ENCODE measurements around the gene JAZF1.
"Not testable (repeated sequence)": the region's sequence is repeated elsewhere in the genome, so short reads cannot be mapped to it uniquely, and the experiment has no call there.

JAZF1 gene

DNA sequence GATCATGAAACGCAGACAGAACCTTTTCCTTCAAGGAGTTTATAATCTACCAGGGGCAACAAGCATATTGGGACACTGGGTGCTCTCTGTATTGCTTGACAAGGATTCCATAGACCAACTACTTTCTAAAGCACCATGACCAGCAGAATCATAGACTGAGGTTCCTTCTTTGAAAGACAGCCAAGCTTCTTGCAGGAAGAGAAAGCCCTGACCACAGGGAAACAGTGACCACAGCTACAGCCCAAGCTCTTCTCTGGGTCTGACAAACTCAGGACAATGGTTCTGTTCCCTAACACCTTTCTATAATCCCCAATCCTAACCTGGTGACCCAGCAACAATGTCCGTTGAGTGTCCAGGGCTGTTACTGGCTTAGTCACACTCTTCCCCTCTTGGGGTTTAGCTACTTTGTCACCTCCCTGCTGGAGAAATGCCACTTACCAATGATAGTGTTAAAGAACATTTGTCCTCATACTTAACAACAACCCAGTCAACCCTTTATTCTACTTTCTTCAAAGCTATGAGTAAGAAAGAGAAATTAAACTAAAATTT is 155.7 kb downstream of the JAZF1 start:
- Mint-ChIP-seq H3K4me1 (peaks cover 40% of the 10 kb centered on the region), H3K36me3 (peaks cover 5% of the 10 kb centered on the region), H3K9me3 (no peaks in the 10 kb centered on the region), H3K27ac (no peak overlapping the region), H3K4me3 (no peak overlapping the region)
- no peak for DNase-seq (ENCODE audit: low spot score in 2 of 2)
- no peak for ATAC-seq

- DNase-seq (ENCODE audit: low spot score in 2 of 2) = peak; percentile 16 to 65
- H3K4me3 Mint-ChIP-seq = no peak overlapping the region
- H3K9me3 Mint-ChIP-seq = no peaks in the 10 kb centered on the region
- peaks cover 44% of the 10 kb centered on the region for H3K4me1 Mint-ChIP-seq
- peaks cover 5% of the 10 kb centered on the region for H3K36me3 Mint-ChIP-seq
- H3K27ac Mint-ChIP-seq = no peak overlapping the region
- ATAC-seq = peak; percentile 84
These were observed 160.2 kb downstream of the JAZF1 start for GRCh38 chr7:28020302-28020940.

DNA sequence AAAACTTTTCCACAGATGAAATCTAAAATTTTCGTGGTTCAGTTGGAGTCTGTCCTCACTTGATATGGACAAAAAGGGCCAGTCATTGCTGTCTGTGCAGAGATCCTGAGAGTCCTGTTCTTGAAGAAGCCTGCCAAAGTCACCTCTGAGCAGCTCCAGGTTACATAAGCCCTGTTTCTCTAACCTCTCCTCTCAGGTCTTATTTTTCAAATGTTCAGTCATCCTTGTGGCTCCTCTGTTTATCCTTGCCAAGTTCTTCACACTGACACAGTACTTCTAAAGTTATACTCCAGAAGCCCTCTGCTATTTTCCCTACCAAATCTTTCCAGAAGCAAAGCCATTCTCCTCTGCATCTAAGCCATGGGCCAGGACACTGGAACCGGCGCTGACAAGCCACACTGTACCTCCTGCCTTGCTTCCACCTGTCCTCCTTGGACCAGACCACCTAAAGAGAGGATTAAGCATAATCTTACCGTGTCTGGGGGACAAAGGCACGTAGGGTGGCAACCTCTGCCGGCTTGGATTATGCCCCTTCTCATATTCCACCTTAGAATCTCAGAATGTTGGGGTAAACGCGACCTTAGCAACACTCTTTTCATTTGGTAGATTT is 161.6 kb downstream of the JAZF1 start:
- DNase-seq (ENCODE audit: low spot score in 2 of 2) (no peak), ATAC-seq (no peak)
- H3K27ac Mint-ChIP-seq = peak overlapping the region; percentile 4
- H3K36me3 Mint-ChIP-seq = peaks cover 5% of the 10 kb centered on the region
- H3K4me3 Mint-ChIP-seq = no peak overlapping the region
- H3K9me3 Mint-ChIP-seq = no peaks in the 10 kb centered on the region
- peaks cover 36% of the 10 kb centered on the region for H3K4me1 Mint-ChIP-seq

- Mint-ChIP-seq H3K27ac (peak overlapping the region; percentile 4), H3K4me1 (peaks cover 39% of the 10 kb centered on the region), H3K4me3 (no peak overlapping the region), H3K36me3 (peaks cover 5% of the 10 kb centered on the region), H3K9me3 (no peaks in the 10 kb centered on the region)
- peak; percentile 67 for ATAC-seq
- no peak for DNase-seq (ENCODE audit: low spot score in 2 of 2)
These were observed 162.1 kb downstream of the JAZF1 start for GRCh38 chr7:28018446-28018845.

DNA sequence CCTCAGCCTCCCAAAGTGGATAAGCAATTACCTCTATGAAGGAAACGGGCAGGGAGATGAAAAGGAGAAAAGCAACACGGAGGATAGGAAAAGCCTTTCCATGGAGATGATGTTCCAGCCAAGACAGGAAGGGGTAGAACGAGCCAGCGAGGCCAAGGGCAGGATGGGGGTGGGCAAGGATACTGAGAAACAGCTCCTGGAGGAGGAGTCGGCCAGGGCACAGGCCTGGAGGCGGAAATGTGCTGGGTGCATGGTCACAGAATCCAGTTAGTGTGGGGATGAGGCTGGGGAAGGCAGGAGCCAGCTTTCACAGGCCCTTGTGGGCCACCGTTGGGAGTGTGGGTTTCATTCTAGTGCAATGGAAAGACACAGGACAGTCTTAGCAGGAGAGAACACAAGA is 162.6 kb downstream of the JAZF1 start:
- no peak for DNase-seq (ENCODE audit: low spot score in 2 of 2)
- peaks cover 5% of the 10 kb centered on the region for H3K36me3 Mint-ChIP-seq
- H3K4me3 Mint-ChIP-seq = no peak overlapping the region
- no peak for ATAC-seq
- peaks cover 44% of the 10 kb centered on the region for H3K4me1 Mint-ChIP-seq
- H3K27ac Mint-ChIP-seq = peak overlapping the region; percentile 4
- no peaks in the 10 kb centered on the region for H3K9me3 Mint-ChIP-seq

GRCh38 chr7:28017372-28017771 is 163.2 kb downstream of the JAZF1 start:
- ATAC-seq = no peak
- Mint-ChIP-seq H3K27ac (peak overlapping the region; percentile 4), H3K36me3 (peaks cover 5% of the 10 kb centered on the region), H3K9me3 (no peaks in the 10 kb centered on the region), H3K4me3 (no peak overlapping the region), H3K4me1 (peaks cover 46% of the 10 kb centered on the region)
- DNase-seq (ENCODE audit: low spot score in 2 of 2) = no peak

GRCh38 chr7:28016297-28016696 is 164.3 kb downstream of the JAZF1 start:
- no peak for ATAC-seq
- Mint-ChIP-seq H3K4me3 (no peak overlapping the region), H3K36me3 (peaks cover 3% of the 10 kb centered on the region), H3K27ac (no peak overlapping the region), H3K9me3 (no peaks in the 10 kb centered on the region), H3K4me1 (peaks cover 42% of the 10 kb centered on the region)
- no peak for DNase-seq (ENCODE audit: low spot score in 2 of 2)

- no peak overlapping the region for H3K27ac Mint-ChIP-seq
- no peaks in the 10 kb centered on the region for H3K9me3 Mint-ChIP-seq
- no peaks in the 10 kb centered on the region for H3K36me3 Mint-ChIP-seq
- no peak for ATAC-seq
- no peak overlapping the region for H3K4me3 Mint-ChIP-seq
- H3K4me1 Mint-ChIP-seq = peaks cover 33% of the 10 kb centered on the region
- no peak for DNase-seq (ENCODE audit: low spot score in 2 of 2)
These were observed 165.4 kb downstream of the JAZF1 start for GRCh38 chr7:28015169-28015568.

GRCh38 chr7:28014340-28014739 is 166.3 kb downstream of the JAZF1 start:
- not testable (repeated sequence) for ATAC-seq; H3K27ac Mint-ChIP-seq; H3K36me3 Mint-ChIP-seq; DNase-seq (ENCODE audit: low spot score in 2 of 2); H3K9me3 Mint-ChIP-seq; H3K4me3 Mint-ChIP-seq
- H3K4me1 Mint-ChIP-seq = peaks cover 34% of the 10 kb centered on the region

DNA sequence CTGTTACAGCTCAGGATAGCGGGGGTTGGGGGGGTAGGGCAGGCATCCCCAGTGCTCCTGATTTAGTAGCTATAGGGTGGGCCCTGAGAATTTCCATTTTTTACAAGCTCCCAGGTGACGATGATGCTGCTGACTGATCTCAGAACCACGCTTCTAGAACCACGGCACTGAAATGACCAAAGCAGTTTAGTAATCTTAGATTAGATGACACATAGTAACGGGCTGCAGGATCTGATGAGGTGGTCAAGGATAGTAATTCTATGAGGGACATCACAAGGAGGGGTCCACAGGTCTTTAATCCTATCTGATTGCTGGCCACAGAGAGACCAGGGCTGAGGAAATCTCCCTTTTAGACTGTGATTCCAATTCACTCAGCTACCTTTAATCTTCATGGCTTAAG is 167.2 kb downstream of the JAZF1 start:
- no peaks in the 10 kb centered on the region for H3K9me3 Mint-ChIP-seq
- H3K4me3 Mint-ChIP-seq = no peak overlapping the region
- no peaks in the 10 kb centered on the region for H3K36me3 Mint-ChIP-seq
- no peak overlapping the region for H3K27ac Mint-ChIP-seq
- DNase-seq (ENCODE audit: low spot score in 2 of 2) (no peak), ATAC-seq (peak; percentile 82)
- H3K4me1 Mint-ChIP-seq = peaks cover 25% of the 10 kb centered on the region

DNA sequence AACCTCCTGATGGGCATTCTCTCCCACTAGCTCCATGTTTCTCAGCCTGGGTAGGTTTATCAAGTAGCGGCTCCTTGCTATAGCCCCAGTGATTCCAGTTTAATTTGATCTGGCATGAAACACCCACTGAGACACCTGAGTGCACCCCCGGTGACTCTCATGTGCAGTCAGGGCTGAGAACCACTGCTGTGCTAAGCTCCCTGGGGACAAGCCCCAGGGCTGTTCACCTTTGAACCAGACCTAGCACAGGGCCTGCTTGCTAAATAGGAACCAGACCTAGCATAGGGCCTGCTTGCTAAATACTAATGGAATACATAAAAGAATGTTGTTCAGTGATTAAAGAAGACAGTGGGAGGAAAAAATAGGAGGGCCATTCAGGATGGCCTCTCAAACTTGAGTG is 167.6 kb downstream of the JAZF1 start:
- Mint-ChIP-seq H3K9me3 (no peaks in the 10 kb centered on the region), H3K4me1 (peaks cover 21% of the 10 kb centered on the region), H3K27ac (no peak overlapping the region), H3K36me3 (no peaks in the 10 kb centered on the region), H3K4me3 (no peak overlapping the region)
- no peak for ATAC-seq
- DNase-seq (ENCODE audit: low spot score in 2 of 2) = no peak

DNA sequence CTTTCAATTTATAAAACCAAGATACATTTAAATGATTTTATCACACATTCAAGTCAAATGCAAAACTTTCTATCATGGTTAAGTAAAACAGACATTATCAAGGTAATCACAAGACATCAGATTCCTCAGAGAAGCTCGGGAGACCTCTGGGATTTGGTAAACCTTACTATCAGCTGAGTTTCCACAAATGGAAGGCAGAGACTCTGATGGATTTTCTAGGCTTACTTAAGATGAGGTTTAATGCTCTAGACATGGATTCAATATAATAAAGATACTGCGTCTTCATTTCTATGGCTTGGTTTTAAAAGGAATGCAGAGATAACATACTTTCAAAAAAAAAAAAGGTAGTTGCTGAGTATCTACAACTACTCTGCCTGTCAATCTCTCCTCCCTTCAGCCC is 171.7 kb downstream of the JAZF1 start:
- ATAC-seq (no peak), DNase-seq (ENCODE audit: low spot score in 2 of 2) (no peak)
- H3K4me3 Mint-ChIP-seq = no peak overlapping the region
- H3K9me3 Mint-ChIP-seq = no peaks in the 10 kb centered on the region
- no peak overlapping the region for H3K27ac Mint-ChIP-seq
- no peaks in the 10 kb centered on the region for H3K36me3 Mint-ChIP-seq
- H3K4me1 Mint-ChIP-seq = peaks cover 27% of the 10 kb centered on the region

DNA sequence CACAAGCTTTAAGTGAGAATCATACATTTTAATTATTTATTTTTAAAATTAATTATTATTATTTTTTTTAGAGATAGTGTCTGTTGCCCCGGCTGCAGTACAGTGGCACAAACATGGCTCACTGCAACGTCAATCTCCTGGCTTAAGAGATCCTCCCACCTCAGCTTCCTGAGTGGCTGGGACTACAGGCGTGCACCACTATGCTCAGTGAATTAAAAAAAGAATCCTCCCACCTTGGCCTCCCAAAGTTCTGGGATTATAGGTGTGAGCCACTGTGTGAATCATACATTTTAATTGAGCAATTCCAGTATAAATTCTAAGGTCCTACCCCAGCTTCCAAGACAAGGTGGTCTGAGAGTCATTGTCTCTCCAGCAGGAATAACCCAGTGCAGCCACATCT is 172.4 kb downstream of the JAZF1 start:
- peaks cover 21% of the 10 kb centered on the region for H3K4me1 Mint-ChIP-seq
- no peak overlapping the region for H3K4me3 Mint-ChIP-seq
- ATAC-seq (no peak), DNase-seq (ENCODE audit: low spot score in 2 of 2) (no peak)
- H3K27ac Mint-ChIP-seq = no peak overlapping the region
- H3K36me3 Mint-ChIP-seq = no peaks in the 10 kb centered on the region
- no peaks in the 10 kb centered on the region for H3K9me3 Mint-ChIP-seq

DNA sequence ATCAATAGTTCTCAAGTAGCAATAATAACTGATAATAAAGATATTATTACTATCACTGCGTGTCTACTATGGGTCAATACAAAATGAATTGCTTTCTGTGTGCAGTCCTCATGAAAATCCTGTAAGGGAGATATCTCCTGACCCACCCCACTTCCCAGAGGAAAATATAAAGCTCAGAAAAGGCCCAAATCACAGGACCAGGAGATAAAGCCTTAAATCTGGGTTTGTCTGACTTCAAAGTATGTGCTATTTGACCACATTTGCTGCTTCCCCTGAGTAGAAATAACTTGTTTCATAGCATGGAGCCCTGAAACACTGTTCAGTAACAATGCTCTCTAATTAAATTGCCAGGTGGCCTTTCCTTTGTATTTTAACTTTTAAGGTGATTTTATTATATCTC is 174.1 kb downstream of the JAZF1 start:
- Mint-ChIP-seq H3K27ac (no peak overlapping the region), H3K4me3 (no peak overlapping the region), H3K4me1 (peaks cover 20% of the 10 kb centered on the region), H3K36me3 (no peaks in the 10 kb centered on the region), H3K9me3 (no peaks in the 10 kb centered on the region)
- no peak for DNase-seq (ENCODE audit: low spot score in 2 of 2)
- ATAC-seq = no peak

GRCh38 chr7:28005847-28006231 is 174.8 kb downstream of the JAZF1 start:
- H3K4me1 Mint-ChIP-seq = peaks cover 22% of the 10 kb centered on the region
- DNase-seq (ENCODE audit: low spot score in 2 of 2) (no peak), ATAC-seq (peak; percentile 65)
- H3K27ac Mint-ChIP-seq = peak overlapping the region; percentile 29
- no peaks in the 10 kb centered on the region for H3K36me3 Mint-ChIP-seq
- H3K4me3 Mint-ChIP-seq = peak overlapping the region; percentile 16
- no peaks in the 10 kb centered on the region for H3K9me3 Mint-ChIP-seq

DNA sequence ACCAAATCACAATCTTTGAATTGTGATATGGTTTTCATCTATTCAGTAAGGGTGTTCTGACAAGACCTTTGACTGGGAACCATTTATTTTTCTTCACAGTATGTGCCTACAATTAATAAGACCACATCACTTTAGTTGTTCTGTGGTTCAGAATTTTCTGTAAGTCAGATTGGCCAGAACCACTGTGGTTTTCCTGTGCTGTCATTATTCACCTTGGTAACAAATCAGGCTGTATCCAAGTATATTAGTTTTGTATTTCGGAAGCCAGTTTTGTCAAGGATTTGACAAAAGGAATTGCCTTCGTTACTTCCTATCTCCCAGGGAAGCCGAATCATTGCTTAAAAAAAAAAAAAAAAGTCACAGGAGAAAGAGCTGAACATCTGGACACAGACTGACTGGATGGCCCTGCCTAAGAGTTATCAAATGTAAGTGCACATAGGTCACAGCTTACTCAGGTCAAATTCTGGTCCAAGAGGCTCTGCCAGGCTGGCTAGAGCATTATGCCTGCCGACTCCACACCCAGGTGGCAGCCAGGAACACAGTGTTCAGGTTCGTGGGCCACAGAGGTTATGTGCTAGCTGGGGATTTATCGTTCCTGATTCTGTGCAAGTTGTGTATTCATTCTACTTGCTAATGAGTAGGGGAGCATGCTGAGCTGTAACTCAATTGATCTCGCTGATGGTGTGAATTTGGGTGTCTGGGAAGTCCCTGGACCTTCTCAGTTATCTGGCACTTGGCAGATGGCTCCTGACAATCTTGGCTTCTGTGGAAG is 175.3 kb downstream of the JAZF1 start:
- H3K27ac Mint-ChIP-seq = peak overlapping the region; percentile 29
- H3K4me1 Mint-ChIP-seq = peaks cover 22% of the 10 kb centered on the region
- H3K36me3 Mint-ChIP-seq = no peaks in the 10 kb centered on the region
- ATAC-seq (peak; percentile 39), DNase-seq (ENCODE audit: low spot score in 2 of 2) (no peak)
- peak overlapping the region; percentile 16 for H3K4me3 Mint-ChIP-seq
- no peaks in the 10 kb centered on the region for H3K9me3 Mint-ChIP-seq
